Sigmoid colon (tissue), 4 donors: Measurements from ENCODE around the gene ZC3H13.

Source experiments
- CTCF ChIP-seq, 4 experiments: fragments of 450-650 bp in 3 of 4; fragments of 200-600 bp in 1 of 4; IDR thresholded peaks; one replicate each; pipeline ENCODE4 v1.5.1; 2016 to 2019; ENCODE audit warnings: antibody characterized with exemption in 4 of 4, mild to moderate bottlenecking in 3 of 4, moderate library complexity in 2 of 4
- POLR2AphosphoS5 ChIP-seq, 4 donors: sonication (generic); formaldehyde crosslinking; IDR thresholded peaks; one replicate each; pipeline ENCODE4 v1.6.1; 2017; ENCODE audit warnings: antibody characterized with exemption in 4 of 4

- TF ChIP-seq CTCF (IDR thresholded peaks at IDR 0.05): no peak
- TF ChIP-seq POLR2AphosphoS5 (IDR thresholded peaks at IDR 0.05): no peak
These were observed 45.1 kb upstream of the ZC3H13 start for GRCh38 chr13:46097663-46098062.
